Activated effector memory CD4-positive, alpha-beta T cell treated with anti-CD3 and anti-CD28 coated beads, Interleukin-2, amount 50 U/mL, for 16 hours (primary cell): Measurements from ENCODE around the gene SMCHD1.
"Not testable (repeated sequence)": the region's sequence is repeated elsewhere in the genome, so short reads cannot be mapped to it uniquely, and the experiment has no call there.

Experiments used
- DNase-seq: peaks from one replicate; pipeline ENCODE4 v3.0.0-alpha.2; 2020

Gene SMCHD1

GRCh38 chr18:2660849-2661248 is 5.3 kb downstream of the SMCHD1 start:
- not testable (repeated sequence) for DNase-seq

- DNase-seq: not testable (repeated sequence)
Measured at GRCh38 chr18:2662288-2662687, 6.8 kb downstream of the SMCHD1 start.

GRCh38 chr18:2662990-2663389 is 7.5 kb downstream of the SMCHD1 start:
- DNase-seq: no peak

GRCh38 chr18:2672410-2672809 is 16.9 kb downstream of the SMCHD1 start:
- DNase-seq: no peak

GRCh38 chr18:2672872-2673271 is 17.3 kb downstream of the SMCHD1 start:
- DNase-seq: no peak

GRCh38 chr18:2678933-2679332 is 23.4 kb downstream of the SMCHD1 start:
- DNase-seq: not testable (repeated sequence)

GRCh38 chr18:2680216-2680792 is 24.8 kb downstream of the SMCHD1 start:
- no peak for DNase-seq

GRCh38 chr18:2681993-2682603 is 26.6 kb downstream of the SMCHD1 start:
- DNase-seq: no peak

GRCh38 chr18:2683055-2683454 is 27.5 kb downstream of the SMCHD1 start:
- DNase-seq: no peak

GRCh38 chr18:2686349-2686968 is 30.9 kb downstream of the SMCHD1 start:
- DNase-seq: no peak

- no peak for DNase-seq
Measured at GRCh38 chr18:2687390-2688001, 32.0 kb downstream of the SMCHD1 start.

GRCh38 chr18:2692508-2692907 is 37.0 kb downstream of the SMCHD1 start:
- DNase-seq: no peak

GRCh38 chr18:2697184-2697583 is 41.7 kb downstream of the SMCHD1 start:
- DNase-seq: no peak

GRCh38 chr18:2699001-2699400 is 43.5 kb downstream of the SMCHD1 start:
- no peak for DNase-seq

GRCh38 chr18:2704541-2704940 is 49.0 kb downstream of the SMCHD1 start:
- no peak for DNase-seq

GRCh38 chr18:2706903-2707302 is 51.4 kb downstream of the SMCHD1 start:
- DNase-seq: no peak

GRCh38 chr18:2707551-2708168 is 52.1 kb downstream of the SMCHD1 start:
- no peak for DNase-seq

GRCh38 chr18:2709316-2709715 is 53.8 kb downstream of the SMCHD1 start:
- DNase-seq: no peak

GRCh38 chr18:2714140-2714539 is 58.6 kb downstream of the SMCHD1 start:
- no peak for DNase-seq

GRCh38 chr18:2715990-2716389 is 60.5 kb downstream of the SMCHD1 start:
- no peak for DNase-seq

- no peak for DNase-seq
Measured at GRCh38 chr18:2716394-2717326, 61.1 kb downstream of the SMCHD1 start.

- no peak for DNase-seq
Measured at GRCh38 chr18:2717407-2717806, 61.9 kb downstream of the SMCHD1 start.

GRCh38 chr18:2719040-2719439 is 63.5 kb downstream of the SMCHD1 start:
- no peak for DNase-seq
